Upper lobe of left lung (tissue), 4 donors: Measurements from ENCODE around the gene RNASE7.

Source experiments
- EP300 ChIP-seq, 4 donors: sonication (generic); formaldehyde crosslinking; IDR thresholded peaks; one replicate each; pipeline ENCODE4 v1.5.1; 2017; ENCODE audit warnings: antibody characterized with exemption in 4 of 4, control low read depth in 2 of 4
- POLR2A ChIP-seq, 4 donors: fragments of 450-650 bp; IDR thresholded peaks; one replicate each; pipeline ENCODE4 v1.5.1; 2016 to 2017; ENCODE audit warnings: antibody characterized with exemption in 4 of 4, mild to moderate bottlenecking in 2 of 4
- POLR2AphosphoS5 ChIP-seq, 2 donors: sonication (generic); formaldehyde crosslinking; IDR thresholded peaks; one replicate each; pipeline ENCODE4 v1.5.1; 2017; ENCODE audit warnings: antibody characterized with exemption in 2 of 2
- TF ChIP-seq, protein P1 (sequence below), 6 experiments: fragments of 450-650 bp in 4 of 6; fragments of 200-600 bp in 2 of 6; sonication (generic) in 2 of 6; IDR thresholded peaks; one replicate each; pipeline ENCODE4 v1.5.1; 2016 to 2019; ENCODE audit warnings: antibody characterized with exemption in 6 of 6

- TF ChIP-seq POLR2AphosphoS5 (IDR thresholded peaks at IDR 0.05): no peak
- no peak for TF ChIP-seq POLR2A (IDR thresholded peaks at IDR 0.05)
- TF ChIP-seq, protein P1, sequence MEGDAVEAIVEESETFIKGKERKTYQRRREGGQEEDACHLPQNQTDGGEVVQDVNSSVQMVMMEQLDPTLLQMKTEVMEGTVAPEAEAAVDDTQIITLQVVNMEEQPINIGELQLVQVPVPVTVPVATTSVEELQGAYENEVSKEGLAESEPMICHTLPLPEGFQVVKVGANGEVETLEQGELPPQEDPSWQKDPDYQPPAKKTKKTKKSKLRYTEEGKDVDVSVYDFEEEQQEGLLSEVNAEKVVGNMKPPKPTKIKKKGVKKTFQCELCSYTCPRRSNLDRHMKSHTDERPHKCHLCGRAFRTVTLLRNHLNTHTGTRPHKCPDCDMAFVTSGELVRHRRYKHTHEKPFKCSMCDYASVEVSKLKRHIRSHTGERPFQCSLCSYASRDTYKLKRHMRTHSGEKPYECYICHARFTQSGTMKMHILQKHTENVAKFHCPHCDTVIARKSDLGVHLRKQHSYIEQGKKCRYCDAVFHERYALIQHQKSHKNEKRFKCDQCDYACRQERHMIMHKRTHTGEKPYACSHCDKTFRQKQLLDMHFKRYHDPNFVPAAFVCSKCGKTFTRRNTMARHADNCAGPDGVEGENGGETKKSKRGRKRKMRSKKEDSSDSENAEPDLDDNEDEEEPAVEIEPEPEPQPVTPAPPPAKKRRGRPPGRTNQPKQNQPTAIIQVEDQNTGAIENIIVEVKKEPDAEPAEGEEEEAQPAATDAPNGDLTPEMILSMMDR (IDR thresholded peaks at IDR 0.05): peak; percentile 41 to 68 (median 58)
- no peak for TF ChIP-seq EP300 (IDR thresholded peaks at IDR 0.05)
Measured at GRCh38 chr14:21068521-21069387, 26.6 kb downstream of the RNASE7 start.
